GM19463 (cell line): ENCODE results near the gene CYP1B1.
"Not testable (repeated sequence)": the region's sequence is repeated elsewhere in the genome, so short reads cannot be mapped to it uniquely, and the experiment has no call there.

ENCODE experiments used
- ATAC-seq: cut with Tn5 transposase; IDR thresholded peaks from one replicate; pipeline ENCODE4 v1.9.1; 2021; ENCODE audit warnings: mild to moderate bottlenecking, moderate library complexity; ENCODE audit not compliant: unreplicated experiment

The CYP1B1 gene

GRCh38 chr2:38037757-38038621 is 38.0 kb downstream of the CYP1B1 start:
- peak; percentile 79 for ATAC-seq

- no peak for ATAC-seq
Observed at GRCh38 chr2:38037325-38037724, 38.6 kb downstream of the CYP1B1 start.

GRCh38 chr2:38035968-38036367 is 40.0 kb downstream of the CYP1B1 start:
- no peak for ATAC-seq

- ATAC-seq: no peak
Observed at GRCh38 chr2:38033646-38034045, 42.3 kb downstream of the CYP1B1 start.

- ATAC-seq: no peak
Observed at GRCh38 chr2:38032946-38033345, 43.0 kb downstream of the CYP1B1 start.

GRCh38 chr2:38030635-38031355 is 45.2 kb downstream of the CYP1B1 start:
- ATAC-seq: no peak

GRCh38 chr2:38029512-38029911 is 46.4 kb downstream of the CYP1B1 start:
- ATAC-seq: no peak

- no peak for ATAC-seq
Observed at GRCh38 chr2:38028829-38029228, 47.1 kb downstream of the CYP1B1 start.

GRCh38 chr2:38026846-38027245 is 49.1 kb downstream of the CYP1B1 start:
- no peak for ATAC-seq

- ATAC-seq: no peak
Observed at GRCh38 chr2:38021589-38021988, 54.4 kb downstream of the CYP1B1 start.

GRCh38 chr2:38020359-38021069 is 55.4 kb downstream of the CYP1B1 start:
- not testable (repeated sequence) for ATAC-seq

- ATAC-seq: no peak
Observed at GRCh38 chr2:38017836-38018235, 58.1 kb downstream of the CYP1B1 start.
